Activated CD4-positive, alpha-beta T cell treated with anti-CD3 and anti-CD28 coated beads, Interleukin-10, Interleukin-2, amounts not matched to agents 100 ng/mL and 50 ng/mL, durations not matched to agents 16 hours and 8 hours (primary cell): Measurements from ENCODE around the gene CPSF3.

Source experiments
- DNase-seq: peaks from one replicate; pipeline ENCODE4 v3.0.0-alpha.2; 2020

The CPSF3 gene

GRCh38 chr2:9423100-9423921, at the start of gene CPSF3, which contains the start of gene ITGB1BP1:
TSS of gene CPSF3 (plus strand) at chr2:9423654. CDS start at chr2:9423774, 120 bp downstream.
TSS of gene ITGB1BP1 (minus strand) at chr2:9423528. CDS start at chr2:9418697, 4,831 bp downstream.
- peak; percentile 99 for DNase-seq

DNA sequence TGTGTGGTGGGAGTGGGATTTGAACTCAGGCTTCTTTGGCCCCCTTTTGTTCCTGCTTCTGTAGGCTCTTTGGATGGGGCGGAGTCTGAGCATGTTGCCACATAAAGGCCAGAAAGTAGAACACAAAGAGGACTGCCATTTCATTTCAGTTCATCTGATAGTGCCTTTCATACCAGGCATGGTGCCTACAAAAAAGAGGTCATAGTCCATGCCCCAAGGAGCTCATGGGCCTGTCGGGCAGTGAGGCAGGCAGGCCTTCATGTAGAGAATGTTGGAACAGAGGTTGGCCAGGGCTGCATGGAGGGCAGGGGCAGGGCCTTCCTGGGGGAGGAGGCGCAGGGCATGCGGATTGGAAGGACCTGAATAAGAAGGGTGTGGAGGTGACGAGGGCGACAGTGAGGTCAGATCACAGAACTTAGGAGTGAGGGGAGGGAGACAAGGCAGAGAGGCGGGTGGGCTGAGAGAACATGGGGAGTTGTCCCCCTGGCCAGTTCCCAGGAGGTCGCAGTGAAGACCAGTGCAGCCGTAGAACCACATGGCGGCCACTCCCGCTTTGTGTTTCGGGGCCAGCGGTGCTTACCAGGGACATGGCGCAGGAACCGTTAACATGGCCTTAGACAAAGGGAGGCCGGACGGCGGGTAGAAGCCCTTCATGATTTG, 49.3 kb upstream of the CPSF3 start:
- DNase-seq = no peak

GRCh38 chr2:9375857-9376428, 47.5 kb upstream of the CPSF3 start:
- DNase-seq = no peak

- DNase-seq = no peak
These were observed 45.9 kb upstream of the CPSF3 start for GRCh38 chr2:9377461-9378097.

DNA sequence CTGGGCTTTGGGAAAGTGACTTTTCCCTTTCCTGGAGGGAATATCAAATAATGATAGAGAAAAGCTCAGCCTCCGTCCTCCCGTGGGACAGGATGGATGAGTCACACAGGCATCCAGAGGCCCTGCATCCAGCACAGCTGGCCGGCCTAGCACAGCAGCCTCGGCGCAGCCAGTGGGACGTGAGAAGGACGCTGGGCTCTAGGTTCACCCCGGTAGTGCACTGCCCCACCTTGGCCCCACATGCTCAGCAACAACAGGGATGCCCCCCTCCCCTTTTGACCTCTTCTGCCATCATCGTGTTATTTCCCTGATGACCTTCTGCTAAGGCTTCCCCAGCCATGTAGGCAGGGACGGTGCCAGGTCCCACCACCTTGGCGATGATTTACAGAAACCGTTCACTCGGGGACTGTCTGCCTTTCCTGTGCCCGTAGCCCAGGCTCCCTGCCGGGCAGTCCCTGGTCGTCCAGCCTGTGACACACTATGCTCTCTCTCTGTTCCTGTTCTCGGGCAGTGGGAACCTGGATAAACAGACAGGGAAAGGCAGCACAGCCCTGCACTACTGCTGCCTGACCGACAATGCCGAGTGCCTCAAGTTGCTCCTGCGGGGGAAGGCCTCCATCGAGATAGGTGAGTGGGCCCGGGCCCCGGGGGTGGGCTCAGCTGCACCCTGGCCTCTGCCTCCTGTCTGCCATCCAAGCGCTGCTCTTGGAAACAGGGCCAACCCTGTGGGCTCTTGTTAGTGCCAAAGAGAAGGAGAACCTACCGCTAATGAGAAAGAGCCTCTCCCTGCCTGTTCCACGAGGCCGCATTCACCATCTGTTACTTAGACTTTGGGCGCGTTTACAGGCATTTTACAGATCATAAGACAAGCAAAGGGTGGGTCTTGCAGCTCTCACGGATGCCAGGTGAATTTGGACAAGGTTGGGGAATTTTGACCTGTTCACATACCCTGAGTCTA, 44.7 kb upstream of the CPSF3 start:
- no peak for DNase-seq

GRCh38 chr2:9379391-9379755, 44.1 kb upstream of the CPSF3 start:
- no peak for DNase-seq

DNA sequence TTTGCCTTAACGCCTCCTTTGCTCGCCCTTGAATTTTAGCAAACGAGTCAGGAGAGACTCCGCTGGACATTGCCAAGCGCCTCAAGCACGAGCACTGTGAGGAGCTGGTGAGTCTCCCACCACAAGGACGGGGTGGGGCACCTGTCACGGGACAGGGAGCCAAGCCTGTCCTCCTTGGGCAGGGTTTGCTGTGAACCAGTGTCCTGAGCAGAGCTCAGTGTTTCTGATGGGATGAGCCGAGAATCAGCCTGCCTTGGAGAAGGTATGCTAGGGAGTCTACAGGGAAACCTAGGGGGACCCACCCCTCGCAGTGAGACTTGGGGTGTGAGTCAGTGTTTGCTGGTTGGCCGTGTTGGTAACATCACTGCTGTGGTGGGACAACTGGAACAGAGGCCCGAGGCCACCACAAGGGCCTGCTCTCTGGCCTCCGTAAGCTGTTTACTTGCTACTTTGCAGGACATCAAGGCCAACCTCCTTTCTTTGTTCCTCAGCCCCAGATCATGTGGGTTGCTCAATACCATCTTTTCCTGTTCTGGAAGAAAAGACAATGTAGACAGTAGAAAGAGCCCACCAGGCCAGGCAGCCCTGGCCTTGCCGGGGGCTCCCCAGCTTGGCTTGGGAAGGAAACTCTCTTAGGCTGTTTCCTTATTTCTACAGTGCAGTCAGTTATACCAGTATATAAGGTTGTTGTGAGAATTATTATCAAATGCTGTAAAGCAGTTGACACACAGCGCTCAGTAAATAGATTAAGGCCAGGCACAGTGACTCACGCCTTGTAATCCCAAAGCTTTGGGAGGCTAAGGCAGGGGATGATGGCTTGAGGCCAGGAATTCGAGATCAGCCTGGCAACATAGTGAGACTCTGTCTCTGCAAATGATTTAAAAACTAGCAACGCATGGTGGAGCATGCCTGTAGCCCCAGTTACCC, 42.5 kb upstream of the CPSF3 start:
- no peak for DNase-seq

- DNase-seq = no peak
These were observed 40.7 kb upstream of the CPSF3 start for GRCh38 chr2:9382604-9383235.

- no peak for DNase-seq
These were observed 38.9 kb upstream of the CPSF3 start for GRCh38 chr2:9384521-9384920.

DNA sequence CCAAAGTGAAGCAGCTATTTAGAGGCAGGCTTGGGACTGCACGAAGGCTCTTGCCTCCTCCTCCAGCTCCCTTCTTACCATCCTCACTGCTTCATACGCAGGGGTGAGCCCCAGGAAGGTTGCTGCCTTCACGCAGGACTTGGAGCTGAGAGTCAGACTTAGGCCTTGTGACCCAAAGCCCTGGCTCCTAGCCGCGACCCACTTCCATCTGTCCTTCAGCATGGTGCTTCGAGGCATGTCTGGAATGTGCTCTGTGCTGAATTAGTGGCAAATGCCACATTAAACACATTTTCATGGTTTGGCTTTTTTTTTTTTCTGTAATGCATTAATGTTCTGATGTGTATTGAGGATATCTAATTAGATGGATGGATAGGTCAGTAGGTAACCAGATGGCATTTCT, 37.6 kb upstream of the CPSF3 start:
- no peak for DNase-seq

- no peak for DNase-seq
These were observed 35.2 kb upstream of the CPSF3 start for GRCh38 chr2:9388199-9388681.

GRCh38 chr2:9388950-9389911, 34.2 kb upstream of the CPSF3 start:
- peak; percentile 8 for DNase-seq

- no peak for DNase-seq
These were observed 33.2 kb upstream of the CPSF3 start for GRCh38 chr2:9390151-9390850.

GRCh38 chr2:9390991-9391390, 32.5 kb upstream of the CPSF3 start:
- DNase-seq = no peak

DNA sequence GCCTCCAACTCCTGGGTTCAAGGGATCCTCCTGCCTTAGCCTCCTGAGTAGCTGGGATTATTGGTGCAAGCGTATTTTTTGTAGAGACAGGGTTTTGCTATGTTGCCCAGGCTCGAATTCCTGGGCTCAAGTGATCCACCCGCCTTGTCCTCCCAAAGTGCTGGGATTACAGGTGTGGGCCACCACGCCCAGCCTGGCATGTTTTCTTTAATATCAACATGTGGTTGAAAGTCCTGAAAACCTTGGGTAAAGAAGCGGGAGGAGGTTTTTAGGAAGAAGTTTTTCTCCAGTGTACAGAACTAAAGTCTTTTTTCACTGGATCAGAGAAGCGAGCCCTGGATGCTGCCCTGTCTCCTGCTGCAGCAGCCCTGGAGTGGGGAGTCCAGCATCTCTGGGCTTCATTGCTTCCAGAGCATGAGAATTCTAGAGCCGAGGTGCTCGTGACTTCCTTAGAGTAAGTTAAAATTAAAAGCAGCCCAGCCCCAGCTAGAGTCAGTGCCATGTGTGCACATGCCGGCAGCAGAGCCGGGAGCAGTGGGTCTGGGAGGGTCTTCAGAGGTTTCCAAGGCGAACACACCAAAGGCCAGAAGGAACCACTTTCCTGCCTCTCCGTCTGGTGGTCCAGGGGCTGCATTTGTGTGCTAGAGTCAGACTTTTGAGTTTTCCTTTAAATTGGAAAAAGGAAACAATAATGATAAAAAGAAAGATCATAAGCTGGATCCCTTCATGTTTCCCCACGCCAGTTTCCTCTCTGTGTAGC, 31.3 kb upstream of the CPSF3 start:
- no peak for DNase-seq

DNA sequence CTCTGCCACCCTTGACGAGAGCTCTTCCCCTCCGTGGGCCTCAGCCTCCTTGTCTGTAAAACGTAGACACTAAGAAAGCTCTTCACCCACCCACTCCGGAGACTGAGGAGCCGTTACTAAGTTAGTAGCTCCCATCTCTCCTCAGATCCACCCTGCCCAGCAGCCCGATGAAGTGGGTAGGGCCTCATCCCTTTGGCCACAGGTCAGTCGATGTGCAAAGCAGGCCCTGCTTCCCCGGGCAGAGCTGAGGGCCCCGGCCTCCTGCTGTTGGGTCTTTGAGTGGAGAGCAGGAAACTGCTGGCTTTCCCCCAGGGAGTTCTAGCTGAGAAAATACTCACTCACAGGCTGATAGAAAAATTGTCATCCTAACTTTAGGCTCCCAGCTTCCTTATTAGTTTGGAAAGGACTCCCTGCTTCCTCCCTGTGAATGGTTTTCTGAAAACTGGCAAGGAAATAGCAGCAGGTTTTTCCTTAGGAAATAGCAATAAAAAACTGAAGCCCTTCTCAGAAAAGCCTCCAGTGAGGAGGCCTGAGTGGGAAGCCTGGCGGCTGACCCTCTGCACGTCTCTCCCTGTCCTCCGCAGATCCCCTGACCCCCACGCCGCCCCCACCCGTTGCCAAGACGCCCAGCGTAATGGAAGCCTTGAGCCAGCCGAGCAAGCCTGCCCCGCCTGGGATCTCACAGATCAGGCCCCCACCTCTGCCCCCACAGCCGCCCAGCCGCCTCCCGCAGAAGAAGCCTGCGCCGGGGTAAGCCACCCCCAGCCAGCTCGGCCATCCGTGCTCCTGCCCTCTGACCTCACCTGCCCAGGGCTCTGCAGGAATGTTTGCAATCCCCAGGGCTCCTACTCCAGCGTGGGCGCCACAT, 30.3 kb upstream of the CPSF3 start:
- DNase-seq = no peak

GRCh38 chr2:9394816-9395215, 28.6 kb upstream of the CPSF3 start:
- no peak for DNase-seq
